ENCODE measurements around the gene RAET1G. TPM values are rescaled to one million over a fixed set of nuclear protein-coding genes. Genes with fewer than 3 reads are reported as not detected.
"Not testable (repeated sequence)": the region's sequence is repeated elsewhere in the genome, so short reads cannot be mapped to it uniquely, and the experiment has no call there.

RAET1G gene
- total RNA-seq, 1 experiment from 2014 or later = 1.2 TPM

DNA sequence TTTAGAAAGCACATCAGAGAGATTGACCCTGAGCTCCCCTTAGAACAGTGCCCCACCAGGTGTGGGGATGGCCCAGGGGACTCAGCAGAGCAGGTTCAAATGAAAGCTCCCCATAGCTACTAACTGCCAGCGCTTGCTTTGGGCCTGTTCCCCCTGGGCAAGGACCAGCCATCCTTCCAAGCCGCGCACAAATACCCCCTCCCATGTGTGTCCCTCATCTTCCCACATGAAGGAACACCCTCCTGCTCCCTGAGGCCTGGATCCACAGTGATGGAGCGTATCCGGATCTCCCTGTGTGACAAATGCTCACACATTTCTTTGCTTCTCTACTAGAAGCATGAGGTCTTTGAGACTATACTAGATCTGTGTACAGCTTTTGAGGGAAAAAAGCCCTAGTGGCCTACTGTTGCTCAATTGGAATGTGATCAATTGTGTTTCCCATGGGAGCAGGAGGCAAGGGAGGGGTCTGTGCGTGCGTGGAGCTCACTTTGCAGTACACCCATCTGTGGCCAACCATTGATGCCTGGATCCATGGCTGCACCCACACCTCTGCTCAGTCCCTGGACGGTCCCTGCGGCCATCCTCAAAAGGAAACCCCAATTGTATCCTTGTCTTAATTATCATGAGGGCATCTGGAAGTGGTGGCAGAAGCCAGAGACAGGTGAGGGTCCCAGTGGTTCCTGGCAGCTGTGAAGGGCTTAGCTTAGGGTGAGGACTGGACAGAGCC lies 1.4 kb upstream of the RAET1G start:
- ChIA-PET CTCF (interaction anchor here (1.2 kb wide), 1 partner anchor 86 kb away, joined by 4 read pairs; no protein-coding TSS in a partner anchor), POLR2A (no interaction called here)
- TF ChIP-seq SIN3A (IDR thresholded peaks at IDR 0.05; ENCODE audit: borderline replicate concordance, insufficient read depth, low read depth, low read length) (no peak), TCF7L2 (IDR thresholded peaks at IDR 0.05; ENCODE audit: low read depth, low read length) (no peak), POLR2AphosphoS5 (IDR thresholded peaks at IDR 0.05; ENCODE audit: low read depth, low read length) (no peak), CTCF (IDR thresholded peaks at IDR 0.05) (no peak)
- TF ChIP-seq, protein P1, sequence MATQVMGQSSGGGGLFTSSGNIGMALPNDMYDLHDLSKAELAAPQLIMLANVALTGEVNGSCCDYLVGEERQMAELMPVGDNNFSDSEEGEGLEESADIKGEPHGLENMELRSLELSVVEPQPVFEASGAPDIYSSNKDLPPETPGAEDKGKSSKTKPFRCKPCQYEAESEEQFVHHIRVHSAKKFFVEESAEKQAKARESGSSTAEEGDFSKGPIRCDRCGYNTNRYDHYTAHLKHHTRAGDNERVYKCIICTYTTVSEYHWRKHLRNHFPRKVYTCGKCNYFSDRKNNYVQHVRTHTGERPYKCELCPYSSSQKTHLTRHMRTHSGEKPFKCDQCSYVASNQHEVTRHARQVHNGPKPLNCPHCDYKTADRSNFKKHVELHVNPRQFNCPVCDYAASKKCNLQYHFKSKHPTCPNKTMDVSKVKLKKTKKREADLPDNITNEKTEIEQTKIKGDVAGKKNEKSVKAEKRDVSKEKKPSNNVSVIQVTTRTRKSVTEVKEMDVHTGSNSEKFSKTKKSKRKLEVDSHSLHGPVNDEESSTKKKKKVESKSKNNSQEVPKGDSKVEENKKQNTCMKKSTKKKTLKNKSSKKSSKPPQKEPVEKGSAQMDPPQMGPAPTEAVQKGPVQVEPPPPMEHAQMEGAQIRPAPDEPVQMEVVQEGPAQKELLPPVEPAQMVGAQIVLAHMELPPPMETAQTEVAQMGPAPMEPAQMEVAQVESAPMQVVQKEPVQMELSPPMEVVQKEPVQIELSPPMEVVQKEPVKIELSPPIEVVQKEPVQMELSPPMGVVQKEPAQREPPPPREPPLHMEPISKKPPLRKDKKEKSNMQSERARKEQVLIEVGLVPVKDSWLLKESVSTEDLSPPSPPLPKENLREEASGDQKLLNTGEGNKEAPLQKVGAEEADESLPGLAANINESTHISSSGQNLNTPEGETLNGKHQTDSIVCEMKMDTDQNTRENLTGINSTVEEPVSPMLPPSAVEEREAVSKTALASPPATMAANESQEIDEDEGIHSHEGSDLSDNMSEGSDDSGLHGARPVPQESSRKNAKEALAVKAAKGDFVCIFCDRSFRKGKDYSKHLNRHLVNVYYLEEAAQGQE (IDR thresholded peaks at IDR 0.05; ENCODE audit: insufficient read depth in 1 of 2, low read depth in 2 of 2, low read length in 1 of 2) = no peak
- H3K4me1 ChIP-seq (ENCODE audit: control insufficient read depth, insufficient read depth, low read length) = 0 out of 2 replicates have a peak, but pooled peaks cover 3% of the 10 kb centered on the region
- in situ Hi-C loops (cut with HindIII; ENCODE audit: low pct_unique_long_range_greater_than_20kb, low sequenced_read_pairs) (no loop called here), intact Hi-C loops (cut with micrococcal nuclease; ENCODE audit: unreplicated experiment) (loop anchor here (10.0 kb wide), 1 partner anchor 60 kb away; the partner anchor contains the start of gene LRP11)
- BruUV-seq (replicated peaks) = no TSS peak
- H3K4me3 ChIP-seq (ENCODE audit: low read depth in 2 of 2, low read length in 2 of 2) = no peak overlapping the region
- DNase-seq (ENCODE audit: low read depth, low spot score) = no peak
- no peaks in the 10 kb centered on the region for H3K9me3 ChIP-seq (ENCODE audit: control insufficient read depth, insufficient read depth, low read depth, low read length)
- 0 out of 2 replicates have a peak, but pooled peaks cover 3% of the 10 kb centered on the region for H3K27me3 ChIP-seq (ENCODE audit: control insufficient read depth, insufficient read depth, low read length)
- H3K27ac ChIP-seq (ENCODE audit: low read length) = no peak overlapping the region
- no peak for ATAC-seq
- H3K36me3 ChIP-seq (ENCODE audit: control insufficient read depth, insufficient read depth, low read length) = no peaks in the 10 kb centered on the region

DNA sequence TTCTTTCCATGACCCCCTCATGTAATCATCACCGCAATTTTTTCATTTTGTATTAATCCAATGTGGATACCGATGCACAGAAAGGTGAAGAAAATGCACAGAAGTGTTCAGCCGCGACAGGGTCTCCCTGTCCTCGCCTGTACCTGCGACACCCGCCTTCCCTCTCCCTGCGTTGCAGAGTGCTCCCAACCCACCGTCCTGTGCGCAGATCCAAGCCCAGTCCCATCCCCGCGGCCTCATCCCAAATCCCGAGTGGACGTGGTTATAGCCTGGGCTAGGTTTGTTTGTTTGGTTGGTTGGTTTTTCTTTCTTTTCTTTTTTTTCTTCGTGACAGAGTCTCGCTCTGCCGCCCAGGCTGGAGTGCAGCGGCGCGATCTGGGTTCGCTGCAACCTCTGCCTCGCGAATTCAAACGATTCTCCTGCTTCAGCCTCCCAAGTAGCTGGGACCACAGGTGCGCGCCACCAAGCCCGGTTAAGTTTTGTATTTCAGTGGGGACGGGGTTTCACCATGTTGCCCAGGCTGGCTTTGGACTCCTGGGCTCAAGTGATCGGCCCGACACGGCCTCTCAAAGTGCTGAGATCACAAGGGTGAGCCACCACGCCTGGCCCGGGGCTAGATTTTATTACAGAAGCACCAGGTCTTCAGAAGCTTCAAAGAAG lies 536 bp upstream of the RAET1G start:
- H3K27me3 ChIP-seq (ENCODE audit: control insufficient read depth, insufficient read depth, low read length) = no peaks in the 10 kb centered on the region
- DNase-seq (ENCODE audit: low read depth, low spot score) = no peak
- intact Hi-C loops (cut with micrococcal nuclease; ENCODE audit: unreplicated experiment) = loop anchor here (10.0 kb wide), 1 partner anchor 59 kb away; the partner anchor contains the start of gene LRP11
- no peaks in the 10 kb centered on the region for H3K36me3 ChIP-seq (ENCODE audit: control insufficient read depth, insufficient read depth, low read length)
- in situ Hi-C loops (cut with HindIII; ENCODE audit: low pct_unique_long_range_greater_than_20kb, low sequenced_read_pairs) = no loop called here
- peak; percentile 3; the same call in 1 of the 2 replicates for ATAC-seq
- ChIA-PET POLR2A (no interaction called here), CTCF (no interaction called here)
- no peaks in the 10 kb centered on the region for H3K9me3 ChIP-seq (ENCODE audit: control insufficient read depth, insufficient read depth, low read depth, low read length)
- BruUV-seq (replicated peaks) = no TSS peak
- no peak overlapping the region for H3K27ac ChIP-seq (ENCODE audit: low read length)
- peak overlapping the region; percentile 67 to 75 for H3K4me3 ChIP-seq (ENCODE audit: low read depth in 2 of 2, low read length in 2 of 2)
- TF ChIP-seq SIN3A (IDR thresholded peaks at IDR 0.05; ENCODE audit: borderline replicate concordance, insufficient read depth, low read depth, low read length) (no peak), TCF7L2 (IDR thresholded peaks at IDR 0.05; ENCODE audit: low read depth, low read length) (0 out of 2 replicates have a peak, but pooled peaks have one; percentile 0)
- H3K4me1 ChIP-seq (ENCODE audit: control insufficient read depth, insufficient read depth, low read length) = 0 out of 2 replicates have a peak, but pooled peaks cover 3% of the 10 kb centered on the region

- ATAC-seq; POLR2A ChIA-PET; H3K27me3 ChIP-seq (ENCODE audit: control insufficient read depth, insufficient read depth, low read length); in situ Hi-C loops (cut with HindIII; ENCODE audit: low pct_unique_long_range_greater_than_20kb, low sequenced_read_pairs); H3K9me3 ChIP-seq (ENCODE audit: control insufficient read depth, insufficient read depth, low read depth, low read length); H3K27ac ChIP-seq (ENCODE audit: low read length); BruUV-seq (replicated peaks); H3K36me3 ChIP-seq (ENCODE audit: control insufficient read depth, insufficient read depth, low read length); H3K4me1 ChIP-seq (ENCODE audit: control insufficient read depth, insufficient read depth, low read length); DNase-seq (ENCODE audit: low read depth, low spot score): not testable (repeated sequence)
- H3K4me3 ChIP-seq (ENCODE audit: low read depth in 2 of 2, low read length in 2 of 2) = peak overlapping the region in 1 of 2 experiments; percentile 75; a peak in 1 of 4 replicates
- intact Hi-C loops (cut with micrococcal nuclease; ENCODE audit: unreplicated experiment) = loop anchor here (10.0 kb wide), 1 partner anchor 57 kb away; the partner anchor contains the start of gene LRP11
- CTCF ChIA-PET = interaction anchor here (0.7 kb wide), 1 partner anchor 322 kb away, joined by 4 read pairs; no protein-coding TSS in a partner anchor
These were observed 830 bp downstream of the RAET1G start for GRCh38 chr6:149922091-149922490.

All from Panc1 (cell line).